ENCODE results near the gene METTL18. TPM values are rescaled to one million over a fixed set of nuclear protein-coding genes. Genes with fewer than 3 reads are reported as not detected.

The METTL18 gene
- 5.2 TPM for polyA plus RNA-seq (2013, experiment 1 of 2)
- polyA plus RNA-seq (2013, experiment 2 of 2) = 5.1 TPM

DNA sequence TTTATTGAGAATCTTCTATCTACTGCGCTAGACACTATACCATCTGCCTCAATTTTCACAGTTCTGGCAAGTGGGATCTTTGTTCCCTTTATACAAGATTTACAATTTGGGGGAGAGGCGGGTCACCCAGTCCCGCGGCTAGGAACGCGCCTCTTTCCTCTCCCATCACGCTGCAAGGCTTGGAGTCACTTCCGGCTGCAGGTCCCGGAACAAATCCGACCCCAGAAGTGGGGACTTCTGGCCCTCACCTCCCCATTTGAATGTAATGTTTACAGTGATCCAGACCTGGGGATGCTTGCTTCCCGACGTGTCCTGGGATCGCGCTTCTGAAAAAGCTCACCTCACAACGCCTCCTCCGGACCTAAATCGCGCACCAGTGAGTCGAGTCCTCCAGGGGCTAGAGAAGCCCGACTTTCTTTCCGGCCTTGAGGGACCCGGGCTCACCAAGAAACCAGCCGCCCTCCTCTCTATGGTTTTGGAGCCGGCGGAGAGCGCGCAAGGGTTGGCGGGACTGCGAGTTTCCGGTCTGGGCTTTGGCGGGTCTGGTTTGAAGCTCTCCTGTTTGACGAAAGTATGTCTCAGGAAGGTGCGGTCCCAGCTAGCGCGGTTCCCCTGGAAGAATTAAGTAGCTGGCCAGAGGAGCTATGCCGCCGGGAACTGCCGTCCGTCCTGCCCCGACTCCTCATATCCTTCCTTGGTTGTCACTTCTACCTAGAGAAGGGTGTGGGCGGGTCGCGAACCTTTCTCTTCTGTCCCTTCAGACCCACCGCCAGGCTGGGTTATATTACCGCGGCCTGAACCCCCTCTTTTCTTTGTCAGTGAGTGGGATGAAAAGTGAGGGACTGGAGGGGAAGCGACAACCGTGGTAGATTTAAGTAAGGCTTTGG lies at the start of gene METTL18:
Gene METTL18 (minus strand): TSS at position 378 of the 887 bp plus-strand sequence. CDS start 1,212 bp downstream, outside the sequence.
- WGBS, 2 donors (ENCODE audit: extremely low coverage in 2 of 2, insufficient read length in 2 of 2, insufficient replicate concordance in 1 of 2) = no CpG with 5 or more reads among the region's 48 CpGs
- no peaks in the 10 kb centered on the region for H3K9me3 ChIP-seq (replicated peaks in 1 of 2; ENCODE audit: control insufficient read depth in 2 of 2, insufficient read depth in 1 of 2, low read depth in 1 of 2, low read length in 2 of 2)

DNA sequence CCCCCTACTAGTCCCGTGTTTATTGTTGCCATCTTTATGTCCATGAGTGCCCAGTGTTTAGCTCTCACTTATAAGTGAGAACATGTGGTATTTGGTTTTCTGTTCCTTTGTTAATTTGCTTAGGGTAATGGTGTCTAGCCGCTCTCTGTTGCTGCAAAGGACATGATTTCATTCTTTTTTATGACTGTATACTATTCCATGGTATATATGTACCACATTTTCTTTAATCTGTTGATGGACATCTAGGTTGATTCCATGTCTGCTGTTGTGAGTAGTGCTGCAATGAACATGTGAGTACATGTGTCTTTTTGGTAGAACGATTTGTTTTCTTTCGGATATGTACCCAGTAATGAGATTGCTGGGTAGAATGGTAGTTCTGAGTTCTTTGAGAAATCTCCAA lies 44.2 kb upstream of the METTL18 start:
- no peak overlapping the region for H2AK5ac ChIP-seq (ENCODE audit: low read depth, low read length)
- H3K79me1 ChIP-seq (ENCODE audit: low read depth, low read length) = no peaks in the 10 kb centered on the region
- H2AFZ ChIP-seq (ENCODE audit: low read length) = no peak overlapping the region
- no peak overlapping the region for H4K8ac ChIP-seq (ENCODE audit: low read depth, low read length)
- no peak overlapping the region for H3K9ac ChIP-seq (ENCODE audit: low read depth, low read length, poor library complexity)
- no peak overlapping the region for H3K4me2 ChIP-seq (ENCODE audit: insufficient read depth, low read length, poor library complexity, severe bottlenecking)
- no CpG with 5 or more reads among the region's 4 CpGs for WGBS, 2 donors (ENCODE audit: extremely low coverage in 2 of 2, insufficient read length in 2 of 2, insufficient replicate concordance in 1 of 2)
- no peak overlapping the region for H2BK15ac ChIP-seq (ENCODE audit: low read length)
- no peak overlapping the region for H3K23ac ChIP-seq (ENCODE audit: low read depth, low read length, poor library complexity)
- H3K36me3 ChIP-seq (replicated peaks in 1 of 2; ENCODE audit: control insufficient read depth in 2 of 2, insufficient read depth in 2 of 2, low read length in 2 of 2) = peaks cover 11 to 93% of the 10 kb centered on the region in 2 donors
- H3K14ac ChIP-seq (ENCODE audit: low read length) = no peak overlapping the region
- no peak overlapping the region for H3K18ac ChIP-seq (ENCODE audit: low read length)
- no peak overlapping the region for H3K4ac ChIP-seq (ENCODE audit: low read length)
- DNase-seq (ENCODE audit: low spot score) = no peak
- H3K4me1 ChIP-seq (ENCODE audit: control insufficient read depth in 2 of 2, insufficient read depth in 1 of 2, low read depth in 1 of 2, low read length in 2 of 2) = no peaks in the 10 kb centered on the region
- H3K9me3 ChIP-seq (replicated peaks in 1 of 2; ENCODE audit: control insufficient read depth in 2 of 2, insufficient read depth in 1 of 2, low read depth in 1 of 2, low read length in 2 of 2) = peaks cover 2 to 25% of the 10 kb centered on the region in 2 donors
- no peak overlapping the region for H3K4me3 ChIP-seq (ENCODE audit: low read length in 2 of 2)
- H3K27me3 ChIP-seq (ENCODE audit: control insufficient read depth in 3 of 3, insufficient read depth in 3 of 3, low read depth in 1 of 3, low read length in 3 of 3) = no peaks in the 10 kb centered on the region
- H3K27ac ChIP-seq (replicated peaks; ENCODE audit: low read length) = no peak overlapping the region
- no peak overlapping the region for H2BK120ac ChIP-seq (ENCODE audit: low read depth, low read length)
- no peak overlapping the region for H2BK12ac ChIP-seq (ENCODE audit: low read length)
- no peak overlapping the region for H4K91ac ChIP-seq (ENCODE audit: low read depth, low read length, poor library complexity)
- H2BK5ac ChIP-seq (ENCODE audit: low read length) = no peak overlapping the region

More for the DNA sequence above, at the start of gene METTL18:
- Histone ChIP-seq H3K36me3 (replicated peaks in 1 of 2; ENCODE audit: control insufficient read depth in 2 of 2, insufficient read depth in 2 of 2, low read length in 2 of 2) (peaks cover 2 to 53% of the 10 kb centered on the region in 2 donors), H2BK120ac (ENCODE audit: low read depth, low read length) (no peak within 1 kb of the TSS), H3K4me3 (ENCODE audit: low read length in 2 of 2) (peak within 1 kb of the TSS; percentile 69 to 87), H3K4me2 (ENCODE audit: insufficient read depth, low read length, poor library complexity, severe bottlenecking) (peak within 1 kb of the TSS; percentile 98), H3K79me1 (ENCODE audit: low read depth, low read length) (peaks cover 3% of the 10 kb centered on the region), H2BK5ac (ENCODE audit: low read length) (peak within 1 kb of the TSS; percentile 4), H4K91ac (ENCODE audit: low read depth, low read length, poor library complexity) (no peak within 1 kb of the TSS), H4K8ac (ENCODE audit: low read depth, low read length) (no peak within 1 kb of the TSS), H3K27me3 (ENCODE audit: control insufficient read depth in 3 of 3, insufficient read depth in 3 of 3, low read depth in 1 of 3, low read length in 3 of 3) (no peaks in the 10 kb centered on the region), H3K4ac (ENCODE audit: low read length) (no peak within 1 kb of the TSS), H2AFZ (ENCODE audit: low read length) (peak within 1 kb of the TSS; percentile 94), H3K4me1 (ENCODE audit: control insufficient read depth in 2 of 2, insufficient read depth in 1 of 2, low read depth in 1 of 2, low read length in 2 of 2) (peaks cover 0 to 4% of the 10 kb centered on the region in 2 donors), H3K27ac (replicated peaks; ENCODE audit: low read length) (peak within 1 kb of the TSS; percentile 85), H2BK15ac (ENCODE audit: low read length) (no peak within 1 kb of the TSS), H2BK12ac (ENCODE audit: low read length) (no peak within 1 kb of the TSS), H2AK5ac (ENCODE audit: low read depth, low read length) (no peak within 1 kb of the TSS), H3K14ac (ENCODE audit: low read length) (no peak within 1 kb of the TSS), H3K23ac (ENCODE audit: low read depth, low read length, poor library complexity) (peak within 1 kb of the TSS; percentile 38), H3K9ac (ENCODE audit: low read depth, low read length, poor library complexity) (peak within 1 kb of the TSS; percentile 91), H3K18ac (ENCODE audit: low read length) (peak within 1 kb of the TSS; percentile 86)
- peak; percentile 94 for DNase-seq (ENCODE audit: low spot score)

DNA sequence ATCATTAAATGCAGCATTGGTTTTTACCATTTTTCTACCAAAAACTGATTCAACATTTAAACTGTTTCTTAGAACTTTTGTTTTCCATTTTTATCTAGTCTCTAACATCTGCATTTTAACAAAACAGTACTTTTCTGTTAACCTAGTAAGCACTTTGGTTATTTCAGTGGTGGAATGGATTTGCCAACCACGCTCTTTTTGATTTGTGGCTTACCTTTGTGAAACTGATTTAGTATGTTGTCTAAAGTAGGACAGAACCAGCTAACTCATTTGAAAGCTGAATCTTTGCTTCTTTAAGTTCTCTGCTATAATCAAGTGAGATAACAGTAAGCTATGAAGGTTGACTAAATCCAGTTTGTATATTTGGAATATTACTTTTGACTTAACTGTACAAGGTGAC lies 41.5 kb upstream of the METTL18 start:
- Histone ChIP-seq H3K27me3 (ENCODE audit: control insufficient read depth in 3 of 3, insufficient read depth in 3 of 3, low read depth in 1 of 3, low read length in 3 of 3) (no peaks in the 10 kb centered on the region), H3K4ac (ENCODE audit: low read length) (no peak overlapping the region), H2AFZ (ENCODE audit: low read length) (no peak overlapping the region), H4K91ac (ENCODE audit: low read depth, low read length, poor library complexity) (no peak overlapping the region), H3K4me2 (ENCODE audit: insufficient read depth, low read length, poor library complexity, severe bottlenecking) (no peak overlapping the region), H3K36me3 (replicated peaks in 1 of 2; ENCODE audit: control insufficient read depth in 2 of 2, insufficient read depth in 2 of 2, low read length in 2 of 2) (peaks cover 13 to 97% of the 10 kb centered on the region in 2 donors), H3K18ac (ENCODE audit: low read length) (no peak overlapping the region), H2BK120ac (ENCODE audit: low read depth, low read length) (no peak overlapping the region), H3K14ac (ENCODE audit: low read length) (no peak overlapping the region), H3K23ac (ENCODE audit: low read depth, low read length, poor library complexity) (no peak overlapping the region), H3K27ac (replicated peaks; ENCODE audit: low read length) (no peak overlapping the region), H2BK15ac (ENCODE audit: low read length) (no peak overlapping the region), H3K79me1 (ENCODE audit: low read depth, low read length) (no peaks in the 10 kb centered on the region), H3K9ac (ENCODE audit: low read depth, low read length, poor library complexity) (no peak overlapping the region), H3K4me3 (ENCODE audit: low read length in 2 of 2) (no peak overlapping the region), H3K4me1 (ENCODE audit: control insufficient read depth in 2 of 2, insufficient read depth in 1 of 2, low read depth in 1 of 2, low read length in 2 of 2) (no peaks in the 10 kb centered on the region), H3K9me3 (replicated peaks in 1 of 2; ENCODE audit: control insufficient read depth in 2 of 2, insufficient read depth in 1 of 2, low read depth in 1 of 2, low read length in 2 of 2) (peaks cover 2 to 22% of the 10 kb centered on the region in 2 donors), H4K8ac (ENCODE audit: low read depth, low read length) (no peak overlapping the region), H2BK5ac (ENCODE audit: low read length) (no peak overlapping the region), H2BK12ac (ENCODE audit: low read length) (no peak overlapping the region), H2AK5ac (ENCODE audit: low read depth, low read length) (no peak overlapping the region)
- no CpG with 5 or more reads among the region's 1 CpG for WGBS, 2 donors (ENCODE audit: extremely low coverage in 2 of 2, insufficient read length in 2 of 2, insufficient replicate concordance in 1 of 2)
- DNase-seq (ENCODE audit: low spot score) = no peak

DNA sequence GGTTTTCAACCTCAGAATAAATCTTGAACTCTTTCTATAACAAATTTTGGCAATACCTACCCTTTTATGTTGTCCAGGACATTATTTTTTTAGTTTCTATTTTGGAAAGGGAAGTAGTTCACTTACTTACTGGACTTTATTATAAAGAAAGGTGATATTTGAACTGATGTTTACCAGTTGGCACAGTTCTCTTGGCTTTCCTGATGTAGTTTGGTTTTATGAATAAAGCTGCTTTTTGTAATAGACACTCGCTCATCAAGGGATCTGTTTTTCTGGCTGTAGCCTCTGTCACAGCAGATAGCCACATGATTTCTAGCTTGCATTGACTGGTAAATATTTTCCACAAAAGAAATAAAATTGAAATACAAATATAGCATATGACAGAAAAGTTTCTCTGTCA lies 40.9 kb upstream of the METTL18 start:
- no peak overlapping the region for H2AFZ ChIP-seq (ENCODE audit: low read length)
- no CpG with 5 or more reads among the region's 1 CpG for WGBS, 2 donors (ENCODE audit: extremely low coverage in 2 of 2, insufficient read length in 2 of 2, insufficient replicate concordance in 1 of 2)
- DNase-seq (ENCODE audit: low spot score) = no peak
- no peak overlapping the region for H3K9ac ChIP-seq (ENCODE audit: low read depth, low read length, poor library complexity)
- no peak overlapping the region for H4K91ac ChIP-seq (ENCODE audit: low read depth, low read length, poor library complexity)
- H3K23ac ChIP-seq (ENCODE audit: low read depth, low read length, poor library complexity) = no peak overlapping the region
- no peak overlapping the region for H3K14ac ChIP-seq (ENCODE audit: low read length)
- H2BK15ac ChIP-seq (ENCODE audit: low read length) = no peak overlapping the region
- H3K79me1 ChIP-seq (ENCODE audit: low read depth, low read length) = no peaks in the 10 kb centered on the region
- H3K18ac ChIP-seq (ENCODE audit: low read length) = no peak overlapping the region
- H3K4me1 ChIP-seq (ENCODE audit: control insufficient read depth in 2 of 2, insufficient read depth in 1 of 2, low read depth in 1 of 2, low read length in 2 of 2) = no peaks in the 10 kb centered on the region
- peaks cover 12 to 97% of the 10 kb centered on the region in 2 donors for H3K36me3 ChIP-seq (replicated peaks in 1 of 2; ENCODE audit: control insufficient read depth in 2 of 2, insufficient read depth in 2 of 2, low read length in 2 of 2)
- no peak overlapping the region for H2BK12ac ChIP-seq (ENCODE audit: low read length)
- H2BK5ac ChIP-seq (ENCODE audit: low read length) = no peak overlapping the region
- no peak overlapping the region for H4K8ac ChIP-seq (ENCODE audit: low read depth, low read length)
- H3K9me3 ChIP-seq (replicated peaks in 1 of 2; ENCODE audit: control insufficient read depth in 2 of 2, insufficient read depth in 1 of 2, low read depth in 1 of 2, low read length in 2 of 2) = peaks cover 2 to 17% of the 10 kb centered on the region in 2 donors
- no peaks in the 10 kb centered on the region for H3K27me3 ChIP-seq (ENCODE audit: control insufficient read depth in 3 of 3, insufficient read depth in 3 of 3, low read depth in 1 of 3, low read length in 3 of 3)
- no peak overlapping the region for H3K4ac ChIP-seq (ENCODE audit: low read length)
- no peak overlapping the region for H2AK5ac ChIP-seq (ENCODE audit: low read depth, low read length)
- H3K4me3 ChIP-seq (ENCODE audit: low read length in 2 of 2) = no peak overlapping the region
- H3K27ac ChIP-seq (replicated peaks; ENCODE audit: low read length) = no peak overlapping the region
- no peak overlapping the region for H2BK120ac ChIP-seq (ENCODE audit: low read depth, low read length)
- no peak overlapping the region for H3K4me2 ChIP-seq (ENCODE audit: insufficient read depth, low read length, poor library complexity, severe bottlenecking)
